ENCODE data around the gene GJD3. TPM values are rescaled to one million over a fixed set of nuclear protein-coding genes. Genes with fewer than 3 reads are reported as not detected.
A peak's percentile ranks its signal among the peaks of the same experiment; 100 is the strongest.

The GJD3 gene
- total and polyA plus RNA-seq, 12 donors: 0.44 to 8.7 (median 1.9) TPM; not detected in 3

- peaks cover 28 to 57% of the 10 kb centered on the region in 2 donors for H3K4me1 ChIP-seq (replicated peaks in 1 of 2)
- intact Hi-C loops (cut with DNase I): loop anchor here (2.0 to 10.0 kb wide), 3 partner anchors 42 to 158 kb away; no protein-coding TSS in a partner anchor
- H3K36me3 ChIP-seq (replicated peaks in 1 of 2): peaks cover 0 to 46% of the 10 kb centered on the region in 2 donors
- H3K9me3 ChIP-seq (replicated peaks in 1 of 3): no peaks in the 10 kb centered on the region
- H3K27me3 ChIP-seq: no peaks in the 10 kb centered on the region
- 54 to 63% (median 61%) methylated on average over 6 to 7 of the region's 7 CpGs for WGBS, 4 donors
- no peak for TF ChIP-seq POLR2A (IDR thresholded peaks at IDR 0.05)
- TF ChIP-seq, protein P1, sequence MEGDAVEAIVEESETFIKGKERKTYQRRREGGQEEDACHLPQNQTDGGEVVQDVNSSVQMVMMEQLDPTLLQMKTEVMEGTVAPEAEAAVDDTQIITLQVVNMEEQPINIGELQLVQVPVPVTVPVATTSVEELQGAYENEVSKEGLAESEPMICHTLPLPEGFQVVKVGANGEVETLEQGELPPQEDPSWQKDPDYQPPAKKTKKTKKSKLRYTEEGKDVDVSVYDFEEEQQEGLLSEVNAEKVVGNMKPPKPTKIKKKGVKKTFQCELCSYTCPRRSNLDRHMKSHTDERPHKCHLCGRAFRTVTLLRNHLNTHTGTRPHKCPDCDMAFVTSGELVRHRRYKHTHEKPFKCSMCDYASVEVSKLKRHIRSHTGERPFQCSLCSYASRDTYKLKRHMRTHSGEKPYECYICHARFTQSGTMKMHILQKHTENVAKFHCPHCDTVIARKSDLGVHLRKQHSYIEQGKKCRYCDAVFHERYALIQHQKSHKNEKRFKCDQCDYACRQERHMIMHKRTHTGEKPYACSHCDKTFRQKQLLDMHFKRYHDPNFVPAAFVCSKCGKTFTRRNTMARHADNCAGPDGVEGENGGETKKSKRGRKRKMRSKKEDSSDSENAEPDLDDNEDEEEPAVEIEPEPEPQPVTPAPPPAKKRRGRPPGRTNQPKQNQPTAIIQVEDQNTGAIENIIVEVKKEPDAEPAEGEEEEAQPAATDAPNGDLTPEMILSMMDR (IDR thresholded peaks at IDR 0.05): no peak
- DNase-seq: peak in 5 of 7 donors; percentile 23 to 66 (median 32)
- H3K27ac ChIP-seq: peak overlapping the region in 3 of 5 donors; percentile 1 to 100 (median 72)
- no peak overlapping the region for H3K4me3 ChIP-seq
Measured at GRCh38 chr17:40352237-40352778, 12.2 kb downstream of the GJD3 start.

DNA sequence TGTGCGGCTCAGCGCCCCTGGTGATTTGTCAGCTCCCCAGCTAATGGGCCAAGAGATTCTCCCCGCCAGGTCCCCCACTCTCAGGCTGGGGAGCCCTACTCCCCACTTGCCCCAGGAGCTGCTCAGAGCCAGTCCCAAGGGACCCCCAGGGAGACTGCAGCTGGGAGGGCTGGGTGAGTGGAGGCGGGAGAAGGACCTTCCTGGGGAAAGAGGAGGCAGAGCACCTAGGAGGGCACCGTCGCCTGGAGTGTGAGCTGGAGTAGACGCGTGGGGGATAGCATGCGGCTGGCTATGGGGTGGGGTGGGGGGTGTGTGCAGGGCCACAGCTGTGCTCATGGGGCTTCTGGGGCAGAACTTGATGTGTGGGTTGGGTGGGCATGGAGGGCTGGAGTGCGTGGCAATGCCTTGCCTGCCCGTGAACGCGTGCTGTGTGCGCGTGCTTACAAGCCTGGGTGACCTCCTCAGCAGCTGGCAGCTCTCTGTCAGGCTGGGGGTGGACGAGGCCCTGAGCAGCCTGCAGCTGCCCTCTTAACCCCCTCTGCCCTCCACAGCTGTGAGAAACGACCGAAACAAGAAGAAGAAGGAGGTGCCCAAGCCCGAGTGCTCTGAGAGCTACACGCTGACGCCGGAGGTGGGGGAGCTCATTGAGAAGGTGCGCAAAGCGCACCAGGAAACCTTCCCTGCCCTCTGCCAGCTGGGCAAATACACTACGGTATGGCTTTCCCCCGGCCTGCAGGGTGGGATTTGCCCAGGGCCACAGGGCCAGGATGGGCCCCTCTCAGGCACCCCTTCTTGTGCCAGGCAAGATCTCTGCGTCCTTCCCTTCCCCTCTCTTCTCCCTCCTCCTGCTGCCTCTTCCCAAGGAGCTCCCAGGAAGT, 12.9 kb downstream of the GJD3 start:
- WGBS, 4 donors: 75 to 86% (median 83%) methylated on average over 17 to 27 of the region's 27 CpGs
- Histone ChIP-seq H3K27me3 (no peaks in the 10 kb centered on the region), H3K4me1 (replicated peaks in 1 of 2) (peaks cover 35 to 65% of the 10 kb centered on the region in 2 donors), H3K27ac (peak overlapping the region in 3 of 5 donors; percentile 1 to 100 (median 72)), H3K9me3 (replicated peaks in 1 of 3) (no peaks in the 10 kb centered on the region), H3K36me3 (replicated peaks in 1 of 2) (peaks cover 0 to 46% of the 10 kb centered on the region in 2 donors), H3K4me3 (no peak overlapping the region)
- peak in 4 of 7 donors; percentile 24 to 67 (median 30) for DNase-seq
- intact Hi-C loops (cut with DNase I): loop anchor here (2.0 to 10.0 kb wide), 3 partner anchors 41 to 157 kb away; no protein-coding TSS in a partner anchor
- TF ChIP-seq, protein P1 (IDR thresholded peaks at IDR 0.05): no peak
- no peak for TF ChIP-seq POLR2A (IDR thresholded peaks at IDR 0.05)

GRCh38 chr17:40350689-40351358, 13.7 kb downstream of the GJD3 start:
- intact Hi-C loops (cut with DNase I): loop anchor here in 1 of 2 donors (10.0 kb wide), 1 partner anchor 156 kb away; no protein-coding TSS in a partner anchor
- TF ChIP-seq POLR2A (IDR thresholded peaks at IDR 0.05): no peak
- TF ChIP-seq, protein P1 (IDR thresholded peaks at IDR 0.05): no peak
- Histone ChIP-seq H3K27me3 (no peaks in the 10 kb centered on the region), H3K27ac (peak overlapping the region in 2 of 5 donors; percentile 90 to 100), H3K9me3 (replicated peaks in 1 of 3) (no peaks in the 10 kb centered on the region), H3K36me3 (replicated peaks in 1 of 2) (peaks cover 0 to 38% of the 10 kb centered on the region in 2 donors), H3K4me3 (no peak overlapping the region), H3K4me1 (replicated peaks in 1 of 2) (peaks cover 43 to 72% of the 10 kb centered on the region in 2 donors)
- DNase-seq: peak in 3 of 7 donors; percentile 21 to 68 (median 29)
- WGBS, 4 donors: 65 to 73% (median 69%) methylated on average over 15 to 17 of the region's 17 CpGs
